Left ventricle myocardium inferior (tissue), 1 donor: ENCODE results near the gene NTMT1. TPM values are rescaled to one million over a fixed set of nuclear protein-coding genes. Genes with fewer than 3 reads are reported as not detected.

Source experiments
- DNase-seq: peaks from one replicate; pipeline ENCODE4 v3.0.0-alpha.2; 2020
- H3K27ac ChIP-seq: fragments of 200-600 bp; replicated peaks from 2 replicates; pipeline ENCODE4 v1.8.0; 2021
- H3K27me3 ChIP-seq: fragments of 200-600 bp; 2 replicates; pipeline ENCODE4 v1.8.0; 2021; ENCODE audit warnings: low read depth
- H3K36me3 ChIP-seq: fragments of 200-600 bp; 2 replicates; pipeline ENCODE4 v1.8.0; 2021
- H3K4me1 ChIP-seq: fragments of 200-600 bp; 2 replicates; pipeline ENCODE4 v1.8.0; 2021
- H3K4me3 ChIP-seq: fragments of 200-600 bp; 2 replicates; pipeline ENCODE4 v1.8.0; 2021; ENCODE audit warnings: mild to moderate bottlenecking, moderate library complexity
- H3K9me3 ChIP-seq: fragments of 200-600 bp; replicated peaks from 2 replicates; pipeline ENCODE4 v1.8.0; 2021
- CTCF ChIP-seq: fragments of 200-600 bp; IDR thresholded peaks from 2 replicates; pipeline ENCODE4 v1.8.0; 2021; ENCODE audit warnings: antibody characterized with exemption, mild to moderate bottlenecking, borderline replicate concordance
- intact Hi-C: fragments of 100-400 bp; cut with micrococcal nuclease; formaldehyde crosslinking; loops from one replicate; pipeline ENCODE4 v1.11.0; 2022
- total RNA-seq: library from RNA; stranded (reverse); fragmentation: NEBNext Ultra II Directional; extraction: Animal tissue kit (Norgen Biotek cat#: 25700); gene quantifications from one replicate; pipeline ENCODE4 v1.2.1, GENCODE V29; 2021
- donor health status: DM: no; HTN: yes; CAD: no; lungs with severe emphysema.

NTMT1 gene
- total RNA-seq, 1 donor from 2014 or later = 63.4 TPM

DNA sequence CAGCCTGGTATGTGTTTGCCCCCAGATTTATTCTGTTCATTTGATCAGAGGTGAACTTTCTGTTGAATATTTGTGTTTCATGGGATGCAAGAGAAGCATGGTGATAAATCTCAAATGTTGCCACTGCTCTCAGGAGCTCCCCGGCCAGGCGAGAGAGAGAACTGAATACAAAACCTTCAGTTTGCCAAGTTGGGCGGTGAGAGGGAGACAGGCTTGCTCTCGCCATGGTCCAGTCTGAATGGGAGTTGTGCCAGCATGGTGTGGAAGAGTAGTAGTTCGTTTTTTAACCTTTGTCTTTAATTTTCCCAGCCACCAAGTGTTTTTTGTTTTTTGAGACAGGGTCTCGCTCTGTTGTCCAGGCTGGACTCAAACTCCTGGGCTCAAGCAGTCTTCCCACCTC is 2.7 kb downstream of the NTMT1 start:
- Histone ChIP-seq H3K9me3 (no peaks in the 10 kb centered on the region), H3K27ac (no peak overlapping the region), H3K4me1 (peaks cover 81% of the 10 kb centered on the region), H3K27me3 (no peaks in the 10 kb centered on the region), H3K36me3 (peaks cover 15% of the 10 kb centered on the region), H3K4me3 (no peak overlapping the region)
- DNase-seq = no peak
- TF ChIP-seq CTCF = no peak
- intact Hi-C loops = no loop called here

- H3K4me1 ChIP-seq = peaks cover 81% of the 10 kb centered on the region
- intact Hi-C loops = no loop called here
Observed at GRCh38 chr9:129629251-129629820, 3.4 kb downstream of the NTMT1 start.

GRCh38 chr9:129630967-129631673 is 5.2 kb downstream of the NTMT1 start:
- Histone ChIP-seq H3K4me1 (peaks cover 71% of the 10 kb centered on the region), H3K4me3 (peak overlapping the region; percentile 35), H3K36me3 (peaks cover 39% of the 10 kb centered on the region), H3K27me3 (no peaks in the 10 kb centered on the region), H3K27ac (peak overlapping the region; percentile 75), H3K9me3 (no peaks in the 10 kb centered on the region)
- no peak for TF ChIP-seq CTCF
- DNase-seq = peak; percentile 61
- intact Hi-C loops = no loop called here

More at GRCh38 chr9:129629251-129629820, 3.4 kb downstream of the NTMT1 start:
- H3K27me3 ChIP-seq = no peaks in the 10 kb centered on the region
- no peak for DNase-seq
- peaks cover 21% of the 10 kb centered on the region for H3K36me3 ChIP-seq
- no peak for TF ChIP-seq CTCF
- no peaks in the 10 kb centered on the region for H3K9me3 ChIP-seq
- no peak overlapping the region for H3K4me3 ChIP-seq
- H3K27ac ChIP-seq = no peak overlapping the region

DNA sequence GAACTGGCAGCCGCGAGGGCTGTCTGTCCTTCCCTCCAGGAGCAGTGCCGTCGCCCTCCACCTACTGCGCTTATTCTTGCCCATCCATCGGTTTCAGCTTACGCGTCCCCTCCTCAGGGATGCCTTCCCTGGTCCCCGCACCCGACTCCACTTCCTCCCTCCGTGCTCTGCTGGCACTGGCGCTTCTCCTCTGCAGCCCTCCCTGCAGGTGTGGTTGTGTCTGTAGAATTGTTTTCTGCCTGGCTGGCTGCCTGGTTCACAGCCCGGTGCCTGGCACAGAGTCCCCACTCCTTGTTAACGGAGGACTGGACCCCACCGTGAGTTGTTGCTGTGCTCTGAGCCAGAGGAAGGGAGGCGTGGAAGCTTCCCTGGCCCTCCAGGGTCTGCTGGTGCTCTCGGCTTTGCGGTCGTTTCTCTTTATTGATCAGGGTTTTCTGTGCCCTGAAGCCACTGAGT is 5.7 kb downstream of the NTMT1 start:
- peaks cover 44% of the 10 kb centered on the region for H3K36me3 ChIP-seq
- TF ChIP-seq CTCF = no peak
- H3K9me3 ChIP-seq = no peaks in the 10 kb centered on the region
- peak overlapping the region; percentile 35 for H3K4me3 ChIP-seq
- peaks cover 65% of the 10 kb centered on the region for H3K4me1 ChIP-seq
- intact Hi-C loops = no loop called here
- no peak for DNase-seq
- H3K27me3 ChIP-seq = no peaks in the 10 kb centered on the region
- H3K27ac ChIP-seq = peak overlapping the region; percentile 75

DNA sequence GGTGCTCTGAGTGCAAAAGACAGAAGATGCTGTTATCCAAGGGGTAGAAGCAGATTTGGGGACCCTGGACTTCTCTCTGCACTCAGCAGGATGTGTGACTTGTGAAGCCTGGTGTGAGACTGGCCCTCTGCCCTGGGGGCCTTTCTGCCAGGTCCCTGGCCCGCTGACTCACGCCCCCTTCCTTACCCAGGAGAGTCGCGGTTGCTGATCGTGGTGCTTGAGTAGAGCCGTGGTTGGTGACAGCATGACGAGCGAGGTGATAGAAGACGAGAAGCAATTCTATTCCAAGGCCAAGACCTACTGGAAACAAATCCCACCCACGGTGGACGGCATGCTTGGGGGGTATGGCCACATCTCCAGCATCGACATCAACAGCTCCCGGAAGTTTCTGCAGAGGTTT is 6.5 kb downstream of the NTMT1 start:
- no peaks in the 10 kb centered on the region for H3K27me3 ChIP-seq
- peaks cover 58% of the 10 kb centered on the region for H3K4me1 ChIP-seq
- H3K27ac ChIP-seq = peak overlapping the region; percentile 3
- peaks cover 52% of the 10 kb centered on the region for H3K36me3 ChIP-seq
- H3K4me3 ChIP-seq = no peak overlapping the region
- TF ChIP-seq CTCF = no peak
- H3K9me3 ChIP-seq = no peaks in the 10 kb centered on the region
- no peak for DNase-seq
- intact Hi-C loops = no loop called here
